Measurements from ENCODE around the gene FIGNL1. TPM values are rescaled to one million over a fixed set of nuclear protein-coding genes. Genes with fewer than 3 reads are reported as not detected.

The FIGNL1 gene, protein sequence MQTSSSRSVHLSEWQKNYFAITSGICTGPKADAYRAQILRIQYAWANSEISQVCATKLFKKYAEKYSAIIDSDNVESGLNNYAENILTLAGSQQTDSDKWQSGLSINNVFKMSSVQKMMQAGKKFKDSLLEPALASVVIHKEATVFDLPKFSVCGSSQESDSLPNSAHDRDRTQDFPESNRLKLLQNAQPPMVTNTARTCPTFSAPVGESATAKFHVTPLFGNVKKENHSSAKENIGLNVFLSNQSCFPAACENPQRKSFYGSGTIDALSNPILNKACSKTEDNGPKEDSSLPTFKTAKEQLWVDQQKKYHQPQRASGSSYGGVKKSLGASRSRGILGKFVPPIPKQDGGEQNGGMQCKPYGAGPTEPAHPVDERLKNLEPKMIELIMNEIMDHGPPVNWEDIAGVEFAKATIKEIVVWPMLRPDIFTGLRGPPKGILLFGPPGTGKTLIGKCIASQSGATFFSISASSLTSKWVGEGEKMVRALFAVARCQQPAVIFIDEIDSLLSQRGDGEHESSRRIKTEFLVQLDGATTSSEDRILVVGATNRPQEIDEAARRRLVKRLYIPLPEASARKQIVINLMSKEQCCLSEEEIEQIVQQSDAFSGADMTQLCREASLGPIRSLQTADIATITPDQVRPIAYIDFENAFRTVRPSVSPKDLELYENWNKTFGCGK
- polyA plus RNA-seq (2013) = 15.2 TPM

DNA sequence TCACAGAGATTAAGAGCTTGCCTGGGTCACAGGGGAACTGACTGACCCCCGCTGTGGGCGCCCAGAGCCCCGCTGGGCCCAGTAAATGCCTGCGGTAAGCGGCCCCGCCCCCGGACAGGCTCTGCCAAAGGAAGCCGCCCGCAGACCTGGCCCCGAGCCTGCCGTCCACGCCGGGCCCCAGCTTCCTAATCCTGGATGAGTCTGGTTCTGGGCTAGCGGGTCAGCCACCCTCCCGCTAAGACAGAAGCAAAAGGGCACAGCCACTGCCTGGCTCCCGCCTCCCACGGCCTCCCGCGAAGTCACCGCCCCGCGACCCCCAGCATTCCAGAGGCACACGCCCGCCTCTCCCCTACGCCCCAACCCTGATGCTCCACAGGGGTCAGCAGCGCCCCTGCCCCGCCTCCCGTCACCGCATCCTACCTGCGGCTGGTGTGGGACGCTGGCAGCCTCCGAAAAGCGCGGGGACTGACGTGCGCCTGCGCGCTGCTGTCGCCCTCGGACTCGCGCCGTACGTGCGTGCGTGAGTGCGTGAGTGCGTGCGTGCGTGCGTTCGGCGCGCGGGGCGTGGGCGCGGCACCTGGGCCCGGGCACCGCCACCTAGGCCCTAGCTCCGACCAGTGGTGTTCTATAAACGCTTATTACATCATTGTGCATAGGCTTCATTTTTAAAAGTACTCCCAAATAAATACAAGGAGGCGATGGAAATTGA lies at the start of gene FIGNL1:
TSS of gene FIGNL1 (minus strand) at position 470 of the 709 bp plus-strand sequence. CDS start 3,063 bp downstream, outside the sequence.
- Histone ChIP-seq H3K27me3 (replicated peaks in 2 of 5; ENCODE audit: control insufficient read depth in 4 of 5, insufficient read depth in 5 of 5, low read length in 4 of 5) (no peaks in the 10 kb centered on the region), H3K4me1 (ENCODE audit: control extremely low read depth in 1 of 4, control insufficient read depth in 4 of 4, insufficient read depth in 4 of 4, low read length in 3 of 4) (peaks cover 4 to 24% (median 18%) of the 10 kb centered on the region in 4 experiments), H3K27ac (ENCODE audit: insufficient read depth in 1 of 2, low read depth in 1 of 2, low read length in 2 of 2, poor library complexity in 1 of 2, severe bottlenecking in 2 of 2) (peak within 1 kb of the TSS; percentile 38 to 80), H3K36me3 (ENCODE audit: control insufficient read depth in 4 of 4, insufficient read depth in 4 of 4, low read length in 3 of 4) (peaks cover 2 to 25% (median 23%) of the 10 kb centered on the region in 4 experiments), H3K9me3 (ENCODE audit: control extremely low read depth in 1 of 5, control insufficient read depth in 4 of 5, insufficient read depth in 2 of 5, low read depth in 1 of 5, low read length in 4 of 5) (no peaks in the 10 kb centered on the region), H3K4me3 (ENCODE audit: control insufficient read depth in 1 of 7, extremely low read depth in 1 of 7, insufficient read depth in 4 of 7, low read depth in 2 of 7, low read length in 6 of 7) (peak within 1 kb of the TSS; percentile 63 to 89 (median 84))
- ChIA-PET POLR2A (interaction anchor here (1.0 kb wide), 1 partner anchor 265 kb away, joined by 3 read pairs; no protein-coding TSS in a partner anchor), CTCF (interaction anchor here (0.5 to 1.6 kb wide), 5 partner anchors 11 to 165 kb away, joined by 3 to 4 read pairs (median 3); no protein-coding TSS in a partner anchor)
- peak; percentile 65 to 84 (median 78) for DNase-seq
- 0% methylated on average over 59 of the region's 63 CpGs for WGBS (ENCODE audit: insufficient coverage)

DNA sequence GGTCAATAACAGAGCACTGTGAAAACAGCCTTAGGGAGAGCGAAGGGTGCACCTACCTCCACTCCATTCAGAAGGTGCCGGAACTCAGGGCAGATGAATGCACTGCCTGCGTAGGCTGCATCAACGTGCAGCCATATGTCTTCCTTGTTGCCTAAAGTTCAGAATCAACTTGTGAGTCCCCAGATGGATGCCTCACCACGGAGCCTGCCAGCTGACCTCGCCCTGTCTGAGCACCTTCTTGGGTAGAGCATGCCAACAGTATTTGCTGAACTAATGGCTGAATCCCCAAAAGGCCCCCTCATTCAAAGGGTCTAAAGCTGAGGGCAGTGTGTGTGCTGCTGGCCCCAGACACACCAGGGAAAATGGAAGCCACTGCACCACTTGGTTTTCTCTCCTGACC lies 48.9 kb upstream of the FIGNL1 start:
- POLR2A ChIA-PET = no interaction called here
- Histone ChIP-seq H3K27me3 (replicated peaks in 2 of 5; ENCODE audit: control insufficient read depth in 4 of 5, insufficient read depth in 5 of 5, low read length in 4 of 5) (no peaks in the 10 kb centered on the region), H3K27ac (ENCODE audit: insufficient read depth in 1 of 2, low read depth in 1 of 2, low read length in 2 of 2, poor library complexity in 1 of 2, severe bottlenecking in 2 of 2) (no peak overlapping the region), H3K4me3 (ENCODE audit: control insufficient read depth in 1 of 7, extremely low read depth in 1 of 7, insufficient read depth in 4 of 7, low read depth in 2 of 7, low read length in 6 of 7) (no peak overlapping the region), H3K4me1 (ENCODE audit: control extremely low read depth in 1 of 4, control insufficient read depth in 4 of 4, insufficient read depth in 4 of 4, low read length in 3 of 4) (peaks cover 7 to 44% (median 24%) of the 10 kb centered on the region in 4 experiments), H3K9me3 (ENCODE audit: control extremely low read depth in 1 of 5, control insufficient read depth in 4 of 5, insufficient read depth in 2 of 5, low read depth in 1 of 5, low read length in 4 of 5) (no peaks in the 10 kb centered on the region), H3K36me3 (ENCODE audit: control insufficient read depth in 4 of 4, insufficient read depth in 4 of 4, low read length in 3 of 4) (no peaks in the 10 kb centered on the region)
- DNase-seq = no peak
- WGBS (ENCODE audit: insufficient coverage) = 100% methylated on average over 6 of the region's 6 CpGs
- CTCF ChIA-PET = interaction anchor here (0.8 to 3.6 kb wide), 4 partner anchors 9 to 53 kb away, joined by 3 to 25 read pairs (median 4); no protein-coding TSS in a partner anchor

DNA sequence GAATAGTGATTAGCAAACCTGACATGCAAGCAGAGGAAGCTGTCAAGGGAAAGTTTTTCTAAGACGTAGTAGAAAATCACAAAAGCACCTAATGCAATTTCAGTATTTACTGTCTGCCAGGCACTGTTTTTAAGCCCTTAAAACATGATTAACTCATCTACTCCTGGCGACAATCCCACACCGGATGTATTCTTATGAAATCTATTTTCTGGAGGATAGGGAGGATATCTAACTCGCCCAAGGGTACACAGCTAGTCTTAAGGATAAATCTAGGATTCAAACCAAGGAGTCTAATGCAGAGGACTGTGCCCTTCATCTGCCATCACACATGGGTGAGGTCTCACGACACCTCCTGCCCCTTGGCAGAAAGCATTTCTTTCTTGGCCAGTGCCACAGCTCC lies 47.8 kb upstream of the FIGNL1 start:
- Histone ChIP-seq H3K27me3 (replicated peaks in 2 of 5; ENCODE audit: control insufficient read depth in 4 of 5, insufficient read depth in 5 of 5, low read length in 4 of 5) (no peaks in the 10 kb centered on the region), H3K27ac (ENCODE audit: insufficient read depth in 1 of 2, low read depth in 1 of 2, low read length in 2 of 2, poor library complexity in 1 of 2, severe bottlenecking in 2 of 2) (no peak overlapping the region), H3K9me3 (ENCODE audit: control extremely low read depth in 1 of 5, control insufficient read depth in 4 of 5, insufficient read depth in 2 of 5, low read depth in 1 of 5, low read length in 4 of 5) (no peaks in the 10 kb centered on the region), H3K36me3 (ENCODE audit: control insufficient read depth in 4 of 4, insufficient read depth in 4 of 4, low read length in 3 of 4) (no peaks in the 10 kb centered on the region), H3K4me3 (ENCODE audit: control insufficient read depth in 1 of 7, extremely low read depth in 1 of 7, insufficient read depth in 4 of 7, low read depth in 2 of 7, low read length in 6 of 7) (no peak overlapping the region), H3K4me1 (ENCODE audit: control extremely low read depth in 1 of 4, control insufficient read depth in 4 of 4, insufficient read depth in 4 of 4, low read length in 3 of 4) (peaks cover 10 to 55% (median 29%) of the 10 kb centered on the region in 4 experiments)
- DNase-seq = no peak
- CTCF ChIA-PET = interaction anchor here (0.6 to 3.6 kb wide), 5 partner anchors 10 to 85 kb away, joined by 3 to 25 read pairs (median 4); no protein-coding TSS in a partner anchor
- POLR2A ChIA-PET = interaction anchor here (0.7 kb wide), 1 partner anchor 165 kb away, joined by 3 read pairs; no protein-coding TSS in a partner anchor
- WGBS (ENCODE audit: insufficient coverage) = no CpG with 5 or more reads among the region's 5 CpGs

DNA sequence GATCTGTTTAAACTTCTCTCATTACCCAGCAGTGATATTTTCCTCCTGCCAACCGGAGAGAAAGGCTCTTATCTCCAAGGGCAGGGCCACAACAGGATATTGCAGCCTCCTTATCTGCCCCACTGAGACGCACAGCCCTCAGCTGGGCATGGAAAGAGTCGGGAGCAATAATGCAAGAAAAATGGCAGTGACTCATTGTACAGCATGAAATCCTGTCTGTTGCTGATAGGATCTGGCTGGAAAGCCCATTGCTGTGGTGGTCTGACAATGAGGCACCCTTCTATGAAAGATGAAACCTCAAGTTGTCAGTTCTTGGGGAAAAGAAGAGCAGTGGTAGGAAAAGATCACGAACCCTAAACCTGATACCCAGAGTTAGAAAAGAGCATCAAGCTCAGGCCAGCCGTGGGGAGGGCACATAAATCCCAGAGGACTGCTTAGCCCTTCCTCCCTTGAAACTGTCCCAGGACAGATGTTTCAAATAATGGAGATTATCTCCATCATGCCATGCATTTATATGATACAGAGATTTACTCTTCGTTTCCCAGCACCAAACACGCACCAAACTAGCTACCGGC lies 47.0 kb upstream of the FIGNL1 start:
- WGBS (ENCODE audit: insufficient coverage) = 26% methylated on average over 7 of the region's 8 CpGs
- DNase-seq = peak; percentile 93 to 96 (median 93)
- POLR2A ChIA-PET = interaction anchor here (0.7 to 1.0 kb wide), 2 partner anchors 12 to 166 kb away, joined by 3 to 4 read pairs; no protein-coding TSS in a partner anchor
- no peaks in the 10 kb centered on the region for H3K9me3 ChIP-seq (ENCODE audit: control extremely low read depth in 1 of 5, control insufficient read depth in 4 of 5, insufficient read depth in 2 of 5, low read depth in 1 of 5, low read length in 4 of 5)
- no peaks in the 10 kb centered on the region for H3K27me3 ChIP-seq (replicated peaks in 2 of 5; ENCODE audit: control insufficient read depth in 4 of 5, insufficient read depth in 5 of 5, low read length in 4 of 5)
- H3K36me3 ChIP-seq (ENCODE audit: control insufficient read depth in 4 of 4, insufficient read depth in 4 of 4, low read length in 3 of 4) = no peaks in the 10 kb centered on the region
- CTCF ChIA-PET = interaction anchor here (1.0 to 3.6 kb wide), 7 partner anchors 9 to 115 kb away, joined by 3 to 25 read pairs (median 4); no protein-coding TSS in a partner anchor
- peak overlapping the region in 3 of 7 experiments; percentile 8 to 53 (median 38) for H3K4me3 ChIP-seq (ENCODE audit: control insufficient read depth in 1 of 7, extremely low read depth in 1 of 7, insufficient read depth in 4 of 7, low read depth in 2 of 7, low read length in 6 of 7)
- H3K27ac ChIP-seq (ENCODE audit: insufficient read depth in 1 of 2, low read depth in 1 of 2, low read length in 2 of 2, poor library complexity in 1 of 2, severe bottlenecking in 2 of 2) = peak overlapping the region; percentile 51 to 74
- H3K4me1 ChIP-seq (ENCODE audit: control extremely low read depth in 1 of 4, control insufficient read depth in 4 of 4, insufficient read depth in 4 of 4, low read length in 3 of 4) = peaks cover 10 to 50% (median 26%) of the 10 kb centered on the region in 4 experiments

DNA sequence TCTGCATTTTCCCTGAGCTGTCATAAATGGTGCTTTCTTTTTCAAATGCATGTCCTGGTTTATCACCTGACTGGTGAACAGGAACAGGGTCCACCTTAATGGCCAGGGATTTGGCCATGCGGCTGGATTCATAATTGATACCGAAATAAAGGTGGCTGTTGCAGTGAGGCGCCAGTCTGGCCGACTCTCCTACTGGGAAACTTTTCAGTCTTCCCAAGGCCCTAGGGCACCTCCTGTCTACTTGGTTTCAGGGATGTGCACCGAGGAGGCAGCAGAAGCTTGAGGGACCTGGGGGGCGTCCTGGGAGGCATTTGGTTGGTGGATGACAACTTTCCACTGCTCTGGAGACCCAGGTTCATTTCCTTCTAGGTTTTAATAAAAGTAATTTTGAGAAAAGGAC lies 46.4 kb upstream of the FIGNL1 start:
- DNase-seq = no peak
- no peaks in the 10 kb centered on the region for H3K9me3 ChIP-seq (ENCODE audit: control extremely low read depth in 1 of 5, control insufficient read depth in 4 of 5, insufficient read depth in 2 of 5, low read depth in 1 of 5, low read length in 4 of 5)
- CTCF ChIA-PET = interaction anchor here (1.2 to 3.6 kb wide), 5 partner anchors 9 to 116 kb away, joined by 3 to 25 read pairs (median 5); no protein-coding TSS in a partner anchor
- H3K27ac ChIP-seq (ENCODE audit: insufficient read depth in 1 of 2, low read depth in 1 of 2, low read length in 2 of 2, poor library complexity in 1 of 2, severe bottlenecking in 2 of 2) = peak overlapping the region; percentile 51 to 74
- no peaks in the 10 kb centered on the region for H3K27me3 ChIP-seq (replicated peaks in 2 of 5; ENCODE audit: control insufficient read depth in 4 of 5, insufficient read depth in 5 of 5, low read length in 4 of 5)
- H3K36me3 ChIP-seq (ENCODE audit: control insufficient read depth in 4 of 4, insufficient read depth in 4 of 4, low read length in 3 of 4) = no peaks in the 10 kb centered on the region
- H3K4me3 ChIP-seq (ENCODE audit: control insufficient read depth in 1 of 7, extremely low read depth in 1 of 7, insufficient read depth in 4 of 7, low read depth in 2 of 7, low read length in 6 of 7) = peak overlapping the region in 4 of 7 experiments; percentile 8 to 53 (median 34)
- H3K4me1 ChIP-seq (ENCODE audit: control extremely low read depth in 1 of 4, control insufficient read depth in 4 of 4, insufficient read depth in 4 of 4, low read length in 3 of 4) = peaks cover 10 to 46% (median 24%) of the 10 kb centered on the region in 4 experiments
- POLR2A ChIA-PET = interaction anchor here (1.0 kb wide), 1 partner anchor 12 kb away, joined by 4 read pairs; no protein-coding TSS in a partner anchor
- 41% methylated on average over 6 of the region's 6 CpGs for WGBS (ENCODE audit: insufficient coverage)

DNA sequence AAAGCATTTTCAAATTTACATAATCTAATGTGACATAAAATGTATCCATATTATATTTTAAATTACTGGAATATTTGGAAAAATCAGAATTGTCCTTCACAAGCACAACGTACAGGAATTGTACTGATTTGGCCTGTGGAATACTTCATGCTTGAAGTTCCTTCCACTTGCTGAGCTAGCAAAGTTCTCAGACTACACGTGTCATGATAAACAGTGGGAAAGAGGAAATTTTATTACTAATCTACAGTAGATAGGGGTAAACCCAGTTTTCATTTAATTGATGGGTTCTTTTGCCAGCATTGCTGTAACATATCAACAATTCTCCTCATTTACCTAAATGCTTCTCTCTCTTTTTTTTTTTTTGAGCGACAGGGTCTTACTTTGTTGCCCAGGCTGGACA lies 45.6 kb upstream of the FIGNL1 start:
- Histone ChIP-seq H3K4me1 (ENCODE audit: control extremely low read depth in 1 of 4, control insufficient read depth in 4 of 4, insufficient read depth in 4 of 4, low read length in 3 of 4) (peaks cover 10 to 46% (median 24%) of the 10 kb centered on the region in 4 experiments), H3K27me3 (replicated peaks in 2 of 5; ENCODE audit: control insufficient read depth in 4 of 5, insufficient read depth in 5 of 5, low read length in 4 of 5) (no peaks in the 10 kb centered on the region), H3K36me3 (ENCODE audit: control insufficient read depth in 4 of 4, insufficient read depth in 4 of 4, low read length in 3 of 4) (no peaks in the 10 kb centered on the region), H3K4me3 (ENCODE audit: control insufficient read depth in 1 of 7, extremely low read depth in 1 of 7, insufficient read depth in 4 of 7, low read depth in 2 of 7, low read length in 6 of 7) (no peak overlapping the region), H3K9me3 (ENCODE audit: control extremely low read depth in 1 of 5, control insufficient read depth in 4 of 5, insufficient read depth in 2 of 5, low read depth in 1 of 5, low read length in 4 of 5) (no peaks in the 10 kb centered on the region), H3K27ac (ENCODE audit: insufficient read depth in 1 of 2, low read depth in 1 of 2, low read length in 2 of 2, poor library complexity in 1 of 2, severe bottlenecking in 2 of 2) (peak overlapping the region in 1 of 2 experiments; percentile 3)
- 86% methylated on average over 1 of the region's 3 CpGs for WGBS (ENCODE audit: insufficient coverage)
- DNase-seq = no peak
- CTCF ChIA-PET = interaction anchor here (1.2 to 3.6 kb wide), 3 partner anchors 20 to 117 kb away, joined by 3 to 25 read pairs (median 3); no protein-coding TSS in a partner anchor
- POLR2A ChIA-PET = no interaction called here

Measured in common myeloid progenitor, CD34-positive (primary cell).